ENCODE data around the gene CD160. TPM values are rescaled to one million over a fixed set of nuclear protein-coding genes. Genes with fewer than 3 reads are reported as not detected.

The CD160 gene
- total and polyA plus RNA-seq, 2 experiments from 2014 or later = 0.06 TPM; not detected in 1

DNA sequence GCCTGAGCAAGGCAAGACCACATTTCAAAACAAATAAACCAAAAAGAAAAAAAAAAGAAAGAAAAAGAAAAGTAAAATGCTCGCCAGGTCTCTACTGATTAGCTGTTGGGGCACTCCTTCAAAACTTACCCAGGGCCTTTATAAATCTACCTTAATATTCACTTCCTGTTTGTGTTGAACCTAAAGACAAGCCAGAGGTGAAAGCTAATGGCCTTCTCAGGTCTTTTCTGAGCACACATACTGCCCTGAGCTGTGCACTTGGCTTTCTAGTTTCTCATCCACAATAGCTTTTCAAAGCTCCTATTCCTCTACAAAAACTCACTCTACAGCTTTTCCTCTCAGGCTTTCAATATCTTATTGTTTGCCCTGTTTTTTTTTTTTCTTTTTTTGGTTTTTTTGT is 54.1 kb downstream of the CD160 start:
- H3K27ac Mint-ChIP-seq = peak overlapping the region; percentile 60; the same call in 1 of the 2 replicates
- peaks cover 11% of the 10 kb centered on the region for H3K36me3 ChIP-seq (ENCODE audit: insufficient read depth)
- no peaks in the 10 kb centered on the region for H3K79me2 ChIP-seq (replicated peaks; ENCODE audit: insufficient read depth)
- DNase-seq (ENCODE audit: low spot score) (no peak), ATAC-seq (no peak)
- peaks cover 16% of the 10 kb centered on the region for H3K36me3 Mint-ChIP-seq (ENCODE audit: low read depth)
- H3K4me3 Mint-ChIP-seq = no peak overlapping the region
- no peaks in the 10 kb centered on the region for H3K4me1 ChIP-seq (ENCODE audit: insufficient read depth)
- no peaks in the 10 kb centered on the region for H3K27me3 ChIP-seq (ENCODE audit: insufficient read depth)
- H3F3A ChIP-seq (replicated peaks; ENCODE audit: low read depth) = no peaks in the 10 kb centered on the region
- no peaks in the 10 kb centered on the region for H4K20me1 ChIP-seq (replicated peaks; ENCODE audit: insufficient read depth)
- no peaks in the 10 kb centered on the region for H3K9me2 ChIP-seq (ENCODE audit: insufficient read depth)
- peaks cover 4% of the 10 kb centered on the region; the same call in 1 of the 3 replicates for H3K4me1 Mint-ChIP-seq
- H2AFZ ChIP-seq = no peak overlapping the region
- H3K27me3 Mint-ChIP-seq (ENCODE audit: insufficient read depth, low read depth, poor library complexity) = peaks cover 1% of the 10 kb centered on the region
- no peak overlapping the region for H3K4me2 ChIP-seq
- H3K27ac ChIP-seq (ENCODE audit: low read depth) = no peak overlapping the region
- H3K4me3 ChIP-seq = no peak overlapping the region
- no peak for TF ChIP-seq EZH2 (IDR thresholded peaks at IDR 0.05; ENCODE audit: low read depth, unreplicated experiment)
- TF ChIP-seq, protein P1, sequence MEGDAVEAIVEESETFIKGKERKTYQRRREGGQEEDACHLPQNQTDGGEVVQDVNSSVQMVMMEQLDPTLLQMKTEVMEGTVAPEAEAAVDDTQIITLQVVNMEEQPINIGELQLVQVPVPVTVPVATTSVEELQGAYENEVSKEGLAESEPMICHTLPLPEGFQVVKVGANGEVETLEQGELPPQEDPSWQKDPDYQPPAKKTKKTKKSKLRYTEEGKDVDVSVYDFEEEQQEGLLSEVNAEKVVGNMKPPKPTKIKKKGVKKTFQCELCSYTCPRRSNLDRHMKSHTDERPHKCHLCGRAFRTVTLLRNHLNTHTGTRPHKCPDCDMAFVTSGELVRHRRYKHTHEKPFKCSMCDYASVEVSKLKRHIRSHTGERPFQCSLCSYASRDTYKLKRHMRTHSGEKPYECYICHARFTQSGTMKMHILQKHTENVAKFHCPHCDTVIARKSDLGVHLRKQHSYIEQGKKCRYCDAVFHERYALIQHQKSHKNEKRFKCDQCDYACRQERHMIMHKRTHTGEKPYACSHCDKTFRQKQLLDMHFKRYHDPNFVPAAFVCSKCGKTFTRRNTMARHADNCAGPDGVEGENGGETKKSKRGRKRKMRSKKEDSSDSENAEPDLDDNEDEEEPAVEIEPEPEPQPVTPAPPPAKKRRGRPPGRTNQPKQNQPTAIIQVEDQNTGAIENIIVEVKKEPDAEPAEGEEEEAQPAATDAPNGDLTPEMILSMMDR (conservative IDR thresholded peaks at IDR 0.05; ENCODE audit: low read depth in 2 of 2) = no peak
- no peak for TF ChIP-seq POLR2AphosphoS5 (IDR thresholded peaks at IDR 0.05; ENCODE audit: low read depth)
- no peak for TF ChIP-seq EZH2phosphoT487 (IDR thresholded peaks at IDR 0.05; ENCODE audit: unreplicated experiment)
- no peak for TF ChIP-seq JUNB (IDR thresholded peaks at IDR 0.05; ENCODE audit: unreplicated experiment)
- TF ChIP-seq ZNF331 (CRISPR knock-in tag; IDR thresholded peaks at IDR 0.05; ENCODE audit: low read depth) = no peak
- TF ChIP-seq, protein P2, sequence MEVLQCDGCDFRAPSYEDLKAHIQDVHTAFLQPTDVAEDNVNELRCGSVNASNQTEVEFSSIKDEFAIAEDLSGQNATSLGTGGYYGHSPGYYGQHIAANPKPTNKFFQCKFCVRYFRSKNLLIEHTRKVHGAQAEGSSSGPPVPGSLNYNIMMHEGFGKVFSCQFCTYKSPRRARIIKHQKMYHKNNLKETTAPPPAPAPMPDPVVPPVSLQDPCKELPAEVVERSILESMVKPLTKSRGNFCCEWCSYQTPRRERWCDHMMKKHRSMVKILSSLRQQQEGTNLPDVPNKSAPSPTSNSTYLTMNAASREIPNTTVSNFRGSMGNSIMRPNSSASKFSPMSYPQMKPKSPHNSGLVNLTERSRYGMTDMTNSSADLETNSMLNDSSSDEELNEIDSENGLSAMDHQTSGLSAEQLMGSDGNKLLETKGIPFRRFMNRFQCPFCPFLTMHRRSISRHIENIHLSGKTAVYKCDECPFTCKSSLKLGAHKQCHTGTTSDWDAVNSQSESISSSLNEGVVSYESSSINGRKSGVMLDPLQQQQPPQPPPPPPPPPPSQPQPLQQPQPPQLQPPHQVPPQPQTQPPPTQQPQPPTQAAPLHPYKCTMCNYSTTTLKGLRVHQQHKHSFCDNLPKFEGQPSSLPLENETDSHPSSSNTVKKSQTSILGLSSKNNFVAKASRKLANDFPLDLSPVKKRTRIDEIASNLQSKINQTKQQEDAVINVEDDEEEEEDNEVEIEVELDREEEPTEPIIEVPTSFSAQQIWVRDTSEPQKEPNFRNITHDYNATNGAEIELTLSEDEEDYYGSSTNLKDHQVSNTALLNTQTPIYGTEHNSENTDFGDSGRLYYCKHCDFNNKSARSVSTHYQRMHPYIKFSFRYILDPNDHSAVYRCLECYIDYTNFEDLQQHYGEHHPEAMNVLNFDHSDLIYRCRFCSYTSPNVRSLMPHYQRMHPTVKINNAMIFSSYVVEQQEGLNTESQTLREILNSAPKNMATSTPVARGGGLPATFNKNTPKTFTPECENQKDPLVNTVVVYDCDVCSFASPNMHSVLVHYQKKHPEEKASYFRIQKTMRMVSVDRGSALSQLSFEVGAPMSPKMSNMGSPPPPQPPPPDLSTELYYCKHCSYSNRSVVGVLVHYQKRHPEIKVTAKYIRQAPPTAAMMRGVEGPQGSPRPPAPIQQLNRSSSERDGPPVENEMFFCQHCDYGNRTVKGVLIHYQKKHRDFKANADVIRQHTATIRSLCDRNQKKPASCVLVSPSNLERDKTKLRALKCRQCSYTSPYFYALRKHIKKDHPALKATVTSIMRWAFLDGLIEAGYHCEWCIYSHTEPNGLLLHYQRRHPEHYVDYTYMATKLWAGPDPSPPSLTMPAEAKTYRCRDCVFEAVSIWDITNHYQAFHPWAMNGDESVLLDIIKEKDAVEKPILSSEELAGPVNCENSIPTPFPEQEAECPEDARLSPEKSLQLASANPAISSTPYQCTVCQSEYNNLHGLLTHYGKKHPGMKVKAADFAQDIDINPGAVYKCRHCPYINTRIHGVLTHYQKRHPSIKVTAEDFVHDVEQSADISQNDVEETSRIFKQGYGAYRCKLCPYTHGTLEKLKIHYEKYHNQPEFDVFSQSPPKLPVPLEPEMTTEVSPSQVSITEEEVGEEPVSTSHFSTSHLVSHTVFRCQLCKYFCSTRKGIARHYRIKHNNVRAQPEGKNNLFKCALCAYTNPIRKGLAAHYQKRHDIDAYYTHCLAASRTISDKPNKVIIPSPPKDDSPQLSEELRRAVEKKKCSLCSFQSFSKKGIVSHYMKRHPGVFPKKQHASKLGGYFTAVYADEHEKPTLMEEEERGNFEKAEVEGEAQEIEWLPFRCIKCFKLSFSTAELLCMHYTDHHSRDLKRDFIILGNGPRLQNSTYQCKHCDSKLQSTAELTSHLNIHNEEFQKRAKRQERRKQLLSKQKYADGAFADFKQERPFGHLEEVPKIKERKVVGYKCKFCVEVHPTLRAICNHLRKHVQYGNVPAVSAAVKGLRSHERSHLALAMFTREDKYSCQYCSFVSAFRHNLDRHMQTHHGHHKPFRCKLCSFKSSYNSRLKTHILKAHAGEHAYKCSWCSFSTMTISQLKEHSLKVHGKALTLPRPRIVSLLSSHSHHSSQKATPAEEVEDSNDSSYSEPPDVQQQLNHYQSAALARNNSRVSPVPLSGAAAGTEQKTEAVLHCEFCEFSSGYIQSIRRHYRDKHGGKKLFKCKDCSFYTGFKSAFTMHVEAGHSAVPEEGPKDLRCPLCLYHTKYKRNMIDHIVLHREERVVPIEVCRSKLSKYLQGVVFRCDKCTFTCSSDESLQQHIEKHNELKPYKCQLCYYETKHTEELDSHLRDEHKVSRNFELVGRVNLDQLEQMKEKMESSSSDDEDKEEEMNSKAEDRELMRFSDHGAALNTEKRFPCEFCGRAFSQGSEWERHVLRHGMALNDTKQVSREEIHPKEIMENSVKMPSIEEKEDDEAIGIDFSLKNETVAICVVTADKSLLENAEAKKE (CRISPR knock-in tag; IDR thresholded peaks at IDR 0.05) = no peak
- TF ChIP-seq NANOG (IDR thresholded peaks at IDR 0.05; ENCODE audit: borderline replicate concordance) = no peak
- TF ChIP-seq ZNF114 (CRISPR knock-in tag; IDR thresholded peaks at IDR 0.05) = no peak
- no peak for TF ChIP-seq CREB1 (CRISPR knock-in tag; IDR thresholded peaks at IDR 0.05; ENCODE audit: low read depth)
- peaks cover 2% of the 10 kb centered on the region; the same call in 2 of the 3 replicates for H3K9me3 Mint-ChIP-seq
